Measurements from ENCODE around the gene SCG3.

- TF ChIP-seq CTCF (IDR thresholded peaks at IDR 0.05; ENCODE audit: low read length) (no peak), EZH2 (IDR thresholded peaks at IDR 0.05; ENCODE audit: borderline replicate concordance, low read length) (no peak)
Observed at GRCh38 chr15:51755790-51756189, 74.5 kb downstream of the SCG3 start.
